Activated T-cell treated with anti-CD3 and anti-CD28 coated beads, Interleukin-2, amount 50 U/mL, for 24 hours (primary cell): ENCODE results near the gene MAPRE3.
"Not testable (repeated sequence)": the region's sequence is repeated elsewhere in the genome, so short reads cannot be mapped to it uniquely, and the experiment has no call there.

Experiments used
- DNase-seq: peaks from one replicate; pipeline ENCODE4 v3.0.0-alpha.2; 2020
- H3K27ac Mint-ChIP-seq: 2 replicates; pipeline ENCODE4 v1.8.0; 2020; ENCODE audit warnings: mild to moderate bottlenecking, mixed read lengths
- H3K27me3 Mint-ChIP-seq: 2 replicates; pipeline ENCODE4 v1.8.0; 2020; ENCODE audit warnings: mixed read lengths
- H3K36me3 Mint-ChIP-seq: 2 replicates; pipeline ENCODE4 v1.8.0; 2020; ENCODE audit warnings: low read depth, mixed read lengths
- H3K4me1 Mint-ChIP-seq: 2 replicates; pipeline ENCODE4 v1.8.0; 2020; ENCODE audit warnings: low read depth, mixed read lengths
- H3K4me3 Mint-ChIP-seq: 2 replicates; pipeline ENCODE4 v1.8.0; 2020; ENCODE audit warnings: mild to moderate bottlenecking, moderate library complexity, mixed read lengths
- H3K9me3 Mint-ChIP-seq: 2 replicates; pipeline ENCODE4 v1.8.0; 2020; ENCODE audit warnings: mixed read lengths

The MAPRE3 gene

DNA sequence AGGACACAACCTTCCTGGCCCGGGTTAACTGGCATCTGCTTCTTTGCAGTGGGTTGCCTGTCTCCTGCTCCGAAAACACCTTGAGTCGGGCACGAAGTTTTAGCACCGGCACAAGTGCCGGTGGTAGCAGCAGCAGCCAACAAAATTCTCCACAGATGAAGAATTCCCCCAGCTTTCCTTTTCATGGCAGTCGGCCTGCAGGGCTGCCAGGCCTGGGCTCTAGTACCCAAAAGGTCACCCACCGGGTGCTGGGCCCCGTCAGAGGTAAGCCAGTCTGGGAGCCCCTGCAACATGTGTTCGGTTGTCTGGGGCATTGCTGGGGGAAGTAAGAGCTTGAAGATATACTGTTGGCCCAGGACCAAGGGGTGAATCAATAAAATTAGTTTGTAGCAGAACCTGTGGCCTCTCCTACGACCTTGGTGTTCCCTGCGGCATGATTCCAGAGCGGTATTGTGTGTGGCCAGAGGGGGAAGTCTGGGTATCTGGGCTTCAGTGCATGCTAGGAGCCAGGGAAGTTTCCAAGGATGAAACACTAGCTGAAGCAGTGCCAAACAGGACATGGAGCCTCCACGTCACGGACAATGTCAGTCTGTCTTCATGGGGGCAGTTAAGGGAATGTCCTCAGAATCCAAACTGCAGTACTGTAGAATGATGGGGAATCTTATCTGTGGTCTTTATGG is 88.8 kb downstream of the MAPRE3 start:
- DNase-seq, result no peak
- Mint-ChIP-seq H3K27ac (no peak overlapping the region), H3K36me3 (peaks cover 80% of the 10 kb centered on the region), H3K27me3 (no peaks in the 10 kb centered on the region), H3K9me3 (no peaks in the 10 kb centered on the region), H3K4me1 (peaks cover 6% of the 10 kb centered on the region), H3K4me3 (no peak overlapping the region)

DNA sequence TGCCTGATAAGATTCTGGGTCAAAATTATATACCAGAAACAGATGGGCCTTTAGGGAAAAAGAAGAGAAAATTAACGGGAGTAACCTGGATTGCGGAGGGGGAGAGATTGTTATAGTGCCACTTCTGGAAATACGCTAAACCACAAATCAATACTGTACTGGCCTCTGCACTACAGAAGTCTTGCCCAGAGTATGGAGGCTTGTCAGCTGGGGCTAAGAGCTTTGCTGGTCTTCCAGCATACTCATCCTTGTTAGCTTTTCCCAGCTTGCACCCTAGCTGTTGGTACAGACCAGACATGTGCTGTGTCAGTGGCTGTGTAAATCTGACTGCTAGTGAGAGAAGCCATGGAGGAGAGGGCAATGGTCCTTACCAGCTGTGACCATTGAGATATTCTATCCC is 89.9 kb downstream of the MAPRE3 start:
- Mint-ChIP-seq H3K27me3 (no peaks in the 10 kb centered on the region), H3K9me3 (no peaks in the 10 kb centered on the region), H3K4me1 (peaks cover 6% of the 10 kb centered on the region), H3K4me3 (no peak overlapping the region), H3K36me3 (peaks cover 80% of the 10 kb centered on the region), H3K27ac (peak overlapping the region; percentile 67)
- no peak for DNase-seq

DNA sequence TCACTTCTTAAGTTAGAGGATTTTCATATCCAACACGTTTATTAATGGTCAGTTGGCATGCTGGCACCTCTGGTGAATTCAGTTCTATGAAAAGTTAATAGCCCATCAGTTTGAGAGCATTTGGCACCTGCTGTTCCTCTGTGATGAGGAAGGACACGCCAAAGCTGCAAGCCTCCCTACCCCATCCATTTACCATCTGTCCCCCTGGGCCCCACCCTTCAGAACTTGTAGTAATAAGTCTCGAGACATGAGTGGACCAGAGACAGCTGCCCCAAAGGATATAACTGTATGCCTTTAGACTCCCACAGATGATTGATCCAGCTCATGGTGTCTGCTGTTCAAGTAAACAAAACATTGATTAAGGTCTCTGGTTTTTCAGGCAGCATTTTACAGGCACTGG is 94.7 kb downstream of the MAPRE3 start:
- Mint-ChIP-seq H3K27ac (peak overlapping the region; percentile 8), H3K9me3 (no peaks in the 10 kb centered on the region), H3K4me3 (no peak overlapping the region), H3K27me3 (no peaks in the 10 kb centered on the region), H3K4me1 (peaks cover 37% of the 10 kb centered on the region), H3K36me3 (peaks cover 83% of the 10 kb centered on the region)
- DNase-seq, result no peak

DNA sequence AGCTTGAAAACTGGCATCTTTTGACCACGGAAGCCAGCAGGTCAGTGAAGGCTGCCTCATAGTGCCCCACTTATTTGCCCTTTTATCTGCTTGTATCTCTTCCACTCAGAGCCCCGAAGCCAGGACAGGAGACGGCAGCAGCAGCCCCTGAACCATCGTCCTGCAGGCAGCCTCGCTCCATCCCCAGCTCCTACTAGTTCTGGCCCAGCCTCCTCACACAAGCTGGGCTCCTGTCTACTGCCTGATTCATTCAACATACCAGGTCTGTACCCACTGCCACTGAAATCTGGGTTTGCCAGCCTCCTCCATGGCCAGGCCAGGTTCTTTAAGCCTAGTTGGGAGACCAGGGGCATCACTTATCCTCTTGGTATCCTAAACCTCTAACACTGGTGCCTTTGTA is 96.9 kb downstream of the MAPRE3 start:
- Mint-ChIP-seq H3K27me3 (no peaks in the 10 kb centered on the region), H3K27ac (peak overlapping the region; percentile 65), H3K36me3 (peaks cover 86% of the 10 kb centered on the region), H3K9me3 (no peaks in the 10 kb centered on the region), H3K4me3 (no peak overlapping the region), H3K4me1 (peaks cover 52% of the 10 kb centered on the region)
- no peak for DNase-seq

DNA sequence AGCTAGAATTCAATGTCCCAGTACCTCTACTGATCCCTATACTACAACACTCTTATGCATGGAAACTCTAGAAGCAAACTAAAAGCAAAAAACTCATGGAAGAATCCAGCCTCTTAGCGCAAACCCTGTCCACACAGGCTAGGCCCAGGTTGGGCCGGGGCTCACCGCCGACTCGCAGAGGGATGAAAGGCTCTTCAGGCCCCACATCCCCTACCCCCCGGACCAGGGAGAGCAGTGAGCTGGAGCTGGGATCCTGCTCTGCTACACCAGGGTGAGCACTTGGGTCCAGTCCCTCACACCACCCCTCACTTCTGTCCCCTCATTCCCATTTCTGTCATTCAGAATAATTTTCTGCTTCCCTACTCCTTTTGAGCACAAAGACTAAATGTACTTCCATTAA is 99.0 kb downstream of the MAPRE3 start:
- H3K4me1 Mint-ChIP-seq, result peaks cover 64% of the 10 kb centered on the region

DNA sequence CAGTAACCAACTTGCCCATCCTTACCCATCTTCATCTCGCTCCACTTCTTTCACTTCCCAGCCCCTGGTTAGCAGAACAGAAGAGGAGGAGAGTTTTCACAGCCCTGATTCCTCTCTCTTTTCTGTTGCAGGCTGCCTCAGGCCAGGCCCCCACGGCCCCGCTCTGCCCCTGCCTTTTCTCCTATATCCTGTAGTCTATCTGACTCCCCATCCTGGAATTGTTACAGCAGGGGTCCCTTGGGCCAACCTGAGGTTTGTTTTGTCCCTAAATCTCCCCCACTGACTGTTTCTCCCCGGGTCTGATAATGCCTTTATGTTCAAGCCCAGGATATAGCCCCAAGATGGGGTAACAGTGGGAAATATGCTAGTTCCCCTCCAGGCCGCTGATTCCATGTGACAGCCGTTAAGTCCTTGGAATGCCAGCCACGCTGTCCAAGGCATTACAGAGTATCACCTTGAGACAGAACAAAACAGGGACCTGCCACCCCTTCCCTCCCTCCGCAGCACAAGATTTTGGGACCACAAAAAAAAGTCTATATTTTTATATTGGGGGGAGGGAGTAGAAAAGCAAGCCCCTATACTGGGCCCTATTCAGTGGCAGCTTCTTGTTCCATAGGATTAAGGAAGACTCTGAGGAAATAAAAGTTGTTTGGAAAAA is 99.7 kb downstream of the MAPRE3 start:
- H3K4me3 Mint-ChIP-seq, result peak overlapping the region; percentile 99

More for the DNA sequence above, 99.0 kb downstream of the MAPRE3 start:
- H3K36me3 Mint-ChIP-seq, result peaks cover 68% of the 10 kb centered on the region
- peak overlapping the region; percentile 95 for H3K27ac Mint-ChIP-seq
- no peaks in the 10 kb centered on the region for H3K9me3 Mint-ChIP-seq
- no peaks in the 10 kb centered on the region for H3K27me3 Mint-ChIP-seq
- DNase-seq, result no peak
- H3K4me3 Mint-ChIP-seq, result peak overlapping the region; percentile 99

DNA sequence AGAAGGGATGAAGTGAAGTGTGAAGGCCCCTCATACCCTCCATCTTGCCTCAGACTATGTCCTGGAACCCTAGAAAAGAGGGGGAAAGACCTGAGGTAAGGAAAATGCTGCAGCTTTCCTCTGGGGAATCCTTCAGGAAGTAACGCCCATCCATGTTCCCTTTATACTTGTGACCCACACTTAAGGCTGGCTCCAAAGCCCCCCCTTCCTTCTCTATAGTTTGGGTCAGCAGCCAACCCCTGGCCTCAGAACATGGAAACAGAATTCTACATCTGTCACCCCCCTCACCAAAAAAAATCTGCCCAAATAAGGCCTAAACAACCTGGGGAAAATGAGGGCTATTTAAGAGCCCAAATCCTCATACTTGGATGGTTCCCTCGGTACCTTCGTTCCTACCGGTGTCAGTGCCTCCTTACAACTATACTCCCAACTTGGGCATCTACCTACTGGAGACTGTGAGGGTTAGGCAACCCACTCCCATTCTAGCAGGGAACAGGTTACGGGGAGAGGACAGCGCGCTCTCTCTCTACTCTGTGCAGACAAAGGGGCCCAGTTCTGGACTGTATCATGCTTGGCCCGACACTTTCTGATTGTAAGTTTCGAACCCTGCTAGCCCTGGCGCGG is 100.3 kb downstream of the MAPRE3 start:
- Mint-ChIP-seq H3K36me3 (peaks cover 55% of the 10 kb centered on the region), H3K4me3 (peak overlapping the region; percentile 99), H3K27me3 (no peaks in the 10 kb centered on the region), H3K9me3 (no peaks in the 10 kb centered on the region), H3K27ac (peak overlapping the region; percentile 95), H3K4me1 (peaks cover 73% of the 10 kb centered on the region)
- no peak for DNase-seq

More for the DNA sequence above, 99.7 kb downstream of the MAPRE3 start:
- Mint-ChIP-seq H3K27me3 (no peaks in the 10 kb centered on the region), H3K9me3 (no peaks in the 10 kb centered on the region), H3K36me3 (peaks cover 62% of the 10 kb centered on the region), H3K4me1 (peaks cover 71% of the 10 kb centered on the region), H3K27ac (peak overlapping the region; percentile 95)
- no peak for DNase-seq

DNA sequence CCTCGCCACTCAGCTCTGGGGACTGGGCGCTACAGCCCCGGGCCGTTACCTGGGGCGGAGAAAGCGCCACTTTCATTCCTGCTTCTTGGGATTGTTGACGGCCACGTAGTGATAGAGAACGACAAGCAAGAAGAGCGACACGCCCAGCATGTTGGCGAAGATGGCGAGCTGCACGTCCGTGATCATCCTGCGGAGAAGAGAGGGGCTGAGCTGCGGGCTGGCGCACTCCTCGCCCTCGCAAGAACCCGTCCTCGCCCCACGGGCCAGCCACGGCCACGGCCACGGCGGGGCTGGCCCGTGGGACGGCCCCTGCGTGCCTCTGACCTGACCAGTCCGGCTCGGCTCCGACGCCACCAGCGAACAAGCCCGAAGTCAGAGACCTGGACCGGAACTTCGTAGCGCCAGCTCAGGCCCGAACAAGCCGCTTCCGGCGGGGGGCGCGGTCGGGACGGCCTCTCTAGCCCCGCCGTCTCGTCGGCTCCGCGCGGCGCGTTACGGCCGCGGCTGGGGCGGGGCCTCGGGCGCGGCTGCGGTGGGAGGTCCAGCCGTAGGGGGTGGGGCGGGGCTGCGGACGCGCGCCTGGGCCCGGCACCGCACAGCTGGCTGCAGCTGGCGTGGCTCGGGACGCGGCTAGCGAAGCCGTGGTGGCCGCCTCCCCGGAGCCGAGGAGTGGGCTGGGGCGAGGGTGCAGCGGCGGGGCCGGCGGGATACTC is 101.0 kb downstream of the MAPRE3 start, which contains the start of gene OST4:
TSS of gene OST4 (minus strand) at position 378 of the 713 bp plus-strand sequence.
- H3K4me3 Mint-ChIP-seq, result peak within 1 kb of the TSS; percentile 99
- H3K9me3 Mint-ChIP-seq, result no peaks in the 10 kb centered on the region
- no peaks in the 10 kb centered on the region for H3K27me3 Mint-ChIP-seq
- peak within 1 kb of the TSS; percentile 95 for H3K27ac Mint-ChIP-seq
- peak; percentile 94 for DNase-seq
- peaks cover 74% of the 10 kb centered on the region for H3K4me1 Mint-ChIP-seq
- H3K36me3 Mint-ChIP-seq, result peaks cover 48% of the 10 kb centered on the region

DNA sequence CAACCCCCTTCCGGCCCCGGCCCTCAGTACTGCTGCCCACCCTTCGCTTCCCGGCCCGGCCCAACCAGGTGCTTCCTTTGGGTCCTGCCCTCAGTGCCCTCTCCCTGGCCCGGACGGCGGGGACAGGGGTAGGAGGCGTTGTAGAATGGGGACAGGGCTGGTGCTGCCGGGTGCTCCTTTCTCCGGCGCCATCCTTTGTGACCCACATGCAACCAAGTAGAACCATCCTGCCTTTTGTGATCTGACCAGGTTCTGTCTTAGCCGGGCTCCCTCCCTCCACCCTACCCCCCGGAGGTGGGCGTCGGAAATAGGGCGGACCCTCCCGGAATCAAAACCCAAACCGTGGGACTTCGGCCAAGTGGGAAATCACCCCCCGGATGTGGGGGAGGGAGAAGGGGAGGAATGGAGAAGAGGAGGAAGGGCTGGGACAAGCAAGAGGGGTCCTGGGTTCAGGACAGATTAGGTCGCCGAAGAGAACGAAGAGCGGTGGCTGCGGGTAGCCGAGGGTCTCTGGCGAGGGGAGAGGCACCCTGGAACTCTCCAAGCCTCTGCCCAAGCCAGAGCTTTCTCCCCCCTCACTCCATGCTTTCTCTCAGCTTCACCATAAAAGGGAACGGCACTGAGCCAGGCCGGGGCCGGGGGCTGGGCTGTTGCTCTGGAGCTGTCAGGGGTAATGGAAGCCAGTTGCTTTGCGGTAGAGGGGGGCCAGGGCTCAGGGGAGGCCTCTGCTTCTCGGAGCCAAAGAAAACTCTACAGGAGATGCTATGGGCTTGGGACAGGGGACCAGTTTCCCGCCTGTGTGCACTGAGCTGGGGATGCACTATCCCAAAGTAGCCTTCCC is 101.8 kb downstream of the MAPRE3 start:
- Mint-ChIP-seq H3K27ac (peak overlapping the region; percentile 92), H3K9me3 (no peaks in the 10 kb centered on the region), H3K4me1 (peaks cover 73% of the 10 kb centered on the region), H3K4me3 (peak overlapping the region; percentile 84), H3K36me3 (peaks cover 41% of the 10 kb centered on the region), H3K27me3 (no peaks in the 10 kb centered on the region)
- DNase-seq, result no peak

DNA sequence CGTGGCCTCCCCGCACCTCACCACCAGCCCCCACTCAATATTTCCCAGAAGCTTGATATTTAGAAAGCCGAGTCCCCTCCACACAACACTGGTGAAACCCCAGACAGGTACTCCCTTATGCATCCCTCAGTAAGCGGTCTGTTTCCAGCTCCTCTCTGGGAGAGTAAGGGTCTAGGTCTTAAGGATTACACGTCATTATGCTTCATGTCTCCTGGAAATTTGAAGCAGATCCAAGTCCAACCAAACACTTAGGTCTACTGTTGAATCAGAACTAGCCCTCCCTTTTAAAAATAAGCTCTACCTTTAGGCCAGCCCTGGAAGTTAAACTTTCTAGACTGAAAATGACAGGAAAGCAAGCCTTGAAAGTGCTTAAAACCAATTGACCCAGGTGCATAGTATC is 102.5 kb downstream of the MAPRE3 start:
- no peak for DNase-seq
- H3K27me3 Mint-ChIP-seq, result no peaks in the 10 kb centered on the region
- no peaks in the 10 kb centered on the region for H3K9me3 Mint-ChIP-seq
- H3K36me3 Mint-ChIP-seq, result peaks cover 34% of the 10 kb centered on the region
- H3K4me3 Mint-ChIP-seq, result peak overlapping the region; percentile 84
- H3K4me1 Mint-ChIP-seq, result peaks cover 67% of the 10 kb centered on the region
- peak overlapping the region; percentile 92 for H3K27ac Mint-ChIP-seq

DNA sequence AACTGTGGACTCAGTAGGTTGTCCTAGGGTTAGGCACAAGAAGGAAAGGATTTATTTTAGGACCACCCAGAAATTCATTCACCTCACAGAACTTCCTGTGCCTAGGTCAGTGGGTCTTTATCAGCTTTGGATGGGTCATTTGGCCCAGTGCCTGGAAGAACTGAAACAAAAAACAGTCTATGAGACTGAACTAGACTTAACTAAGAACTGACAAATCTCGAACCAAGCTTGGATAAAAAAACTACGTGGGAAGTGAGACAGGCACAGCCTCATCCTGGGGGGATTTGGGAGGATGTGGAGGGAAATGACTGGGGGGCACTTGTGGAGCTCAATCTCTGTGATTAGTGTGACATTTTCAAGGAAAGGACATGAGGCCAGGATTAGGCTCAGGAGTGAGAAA is 103.3 kb downstream of the MAPRE3 start:
- DNase-seq, result no peak
- Mint-ChIP-seq H3K27ac (peak overlapping the region; percentile 15), H3K4me1 (peaks cover 63% of the 10 kb centered on the region), H3K9me3 (no peaks in the 10 kb centered on the region), H3K27me3 (no peaks in the 10 kb centered on the region), H3K4me3 (no peak overlapping the region), H3K36me3 (peaks cover 25% of the 10 kb centered on the region)

DNA sequence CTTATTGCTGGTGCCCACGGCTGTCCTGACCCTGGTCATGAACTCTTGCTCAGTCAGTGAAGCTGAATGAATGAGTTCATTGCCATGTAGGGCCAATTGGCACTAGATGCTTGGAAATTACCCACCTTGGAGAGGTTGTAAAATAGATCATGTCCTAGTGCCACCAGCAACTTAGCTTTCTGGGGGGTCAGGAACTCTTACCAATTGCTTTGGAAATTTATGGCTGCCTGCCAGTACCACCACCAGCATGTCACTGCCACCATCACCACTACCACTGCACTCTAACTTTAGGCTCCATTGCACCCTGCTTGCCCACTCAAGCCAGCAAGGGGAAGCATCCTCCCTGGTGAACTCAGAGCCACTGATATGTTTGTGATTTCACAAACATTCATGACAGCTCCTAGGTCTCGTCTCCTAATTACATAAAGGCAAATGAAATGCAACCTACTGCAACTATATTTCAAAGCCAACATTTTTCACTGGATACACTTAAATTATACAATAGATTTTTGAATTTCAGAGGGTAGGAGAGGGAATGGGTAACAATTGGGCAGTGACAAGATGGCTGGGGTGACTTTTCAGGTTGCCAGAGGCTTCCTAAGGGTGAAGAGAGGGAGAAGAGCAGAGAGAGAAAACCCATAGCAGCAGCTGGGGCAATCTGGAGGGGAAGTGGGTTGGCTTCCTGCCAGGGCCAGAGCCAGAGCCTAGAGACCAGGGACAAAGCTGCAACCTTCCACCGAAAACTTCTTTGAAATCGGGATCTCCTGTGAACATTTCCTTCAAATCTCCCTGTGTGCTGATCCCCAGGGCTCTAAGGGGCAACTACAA is 104.5 kb downstream of the MAPRE3 start:
- peaks cover 13% of the 10 kb centered on the region for H3K36me3 Mint-ChIP-seq
- no peak overlapping the region for H3K4me3 Mint-ChIP-seq
- peak; percentile 55 for DNase-seq
- H3K27me3 Mint-ChIP-seq, result no peaks in the 10 kb centered on the region
- H3K4me1 Mint-ChIP-seq, result peaks cover 51% of the 10 kb centered on the region
- H3K27ac Mint-ChIP-seq, result peak overlapping the region; percentile 77
- no peaks in the 10 kb centered on the region for H3K9me3 Mint-ChIP-seq

DNA sequence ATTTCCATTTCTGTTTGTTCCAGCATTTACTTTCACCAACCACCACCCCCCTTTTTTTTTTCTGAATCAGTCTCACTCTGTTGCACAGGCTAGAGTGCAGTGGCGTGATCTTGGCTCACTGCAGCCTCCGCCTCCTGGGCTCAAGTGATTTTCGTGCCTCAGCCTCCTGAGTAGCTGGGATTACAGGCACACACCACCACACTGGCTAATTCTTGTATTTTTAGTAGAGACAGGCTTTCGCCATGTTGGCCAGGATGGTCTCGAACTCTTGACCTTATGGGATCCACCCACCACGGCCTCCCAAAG is 105.1 kb downstream of the MAPRE3 start:
- not testable (repeated sequence) for H3K27me3 Mint-ChIP-seq, H3K4me3 Mint-ChIP-seq, H3K36me3 Mint-ChIP-seq, H3K9me3 Mint-ChIP-seq, DNase-seq
- Mint-ChIP-seq H3K27ac (peak overlapping the region; percentile 77), H3K4me1 (peaks cover 50% of the 10 kb centered on the region)
